Measurements from ENCODE around the gene TMEM11. TPM values are rescaled to one million over a fixed set of nuclear protein-coding genes. Genes with fewer than 3 reads are reported as not detected.

The TMEM11 gene
- total RNA-seq, 1 donor from 2014 or later: 24.7 TPM

- TF ChIP-seq, protein P1, sequence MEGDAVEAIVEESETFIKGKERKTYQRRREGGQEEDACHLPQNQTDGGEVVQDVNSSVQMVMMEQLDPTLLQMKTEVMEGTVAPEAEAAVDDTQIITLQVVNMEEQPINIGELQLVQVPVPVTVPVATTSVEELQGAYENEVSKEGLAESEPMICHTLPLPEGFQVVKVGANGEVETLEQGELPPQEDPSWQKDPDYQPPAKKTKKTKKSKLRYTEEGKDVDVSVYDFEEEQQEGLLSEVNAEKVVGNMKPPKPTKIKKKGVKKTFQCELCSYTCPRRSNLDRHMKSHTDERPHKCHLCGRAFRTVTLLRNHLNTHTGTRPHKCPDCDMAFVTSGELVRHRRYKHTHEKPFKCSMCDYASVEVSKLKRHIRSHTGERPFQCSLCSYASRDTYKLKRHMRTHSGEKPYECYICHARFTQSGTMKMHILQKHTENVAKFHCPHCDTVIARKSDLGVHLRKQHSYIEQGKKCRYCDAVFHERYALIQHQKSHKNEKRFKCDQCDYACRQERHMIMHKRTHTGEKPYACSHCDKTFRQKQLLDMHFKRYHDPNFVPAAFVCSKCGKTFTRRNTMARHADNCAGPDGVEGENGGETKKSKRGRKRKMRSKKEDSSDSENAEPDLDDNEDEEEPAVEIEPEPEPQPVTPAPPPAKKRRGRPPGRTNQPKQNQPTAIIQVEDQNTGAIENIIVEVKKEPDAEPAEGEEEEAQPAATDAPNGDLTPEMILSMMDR (IDR thresholded peaks at IDR 0.05): no peak
- Mint-ChIP-seq H3K36me3 (ENCODE audit: low read depth) (peaks cover 13% of the 10 kb centered on the region), H3K4me3 (ENCODE audit: unreplicated experiment) (no peak overlapping the region), H3K27me3 (ENCODE audit: low read depth) (no peaks in the 10 kb centered on the region), H3K27ac (ENCODE audit: unreplicated experiment) (no peak overlapping the region), H3K9me3 (ENCODE audit: low read depth) (no peaks in the 10 kb centered on the region), H3K4me1 (ENCODE audit: low read depth) (peaks cover 21% of the 10 kb centered on the region)
- no peak for DNase-seq (ENCODE audit: low spot score)
Observed at GRCh38 chr17:21177854-21178600, 35.9 kb downstream of the TMEM11 start.

GRCh38 chr17:21177401-21177800 is 36.6 kb downstream of the TMEM11 start:
- no peak for DNase-seq (ENCODE audit: low spot score)
- TF ChIP-seq, protein P1 (IDR thresholded peaks at IDR 0.05): no peak
- no peak overlapping the region for H3K27ac Mint-ChIP-seq (ENCODE audit: unreplicated experiment)
- no peaks in the 10 kb centered on the region for H3K9me3 Mint-ChIP-seq (ENCODE audit: low read depth)
- no peak overlapping the region for H3K4me3 Mint-ChIP-seq (ENCODE audit: unreplicated experiment)
- H3K36me3 Mint-ChIP-seq (ENCODE audit: low read depth): peaks cover 10% of the 10 kb centered on the region
- H3K27me3 Mint-ChIP-seq (ENCODE audit: low read depth): no peaks in the 10 kb centered on the region
- H3K4me1 Mint-ChIP-seq (ENCODE audit: low read depth): peaks cover 21% of the 10 kb centered on the region

DNA sequence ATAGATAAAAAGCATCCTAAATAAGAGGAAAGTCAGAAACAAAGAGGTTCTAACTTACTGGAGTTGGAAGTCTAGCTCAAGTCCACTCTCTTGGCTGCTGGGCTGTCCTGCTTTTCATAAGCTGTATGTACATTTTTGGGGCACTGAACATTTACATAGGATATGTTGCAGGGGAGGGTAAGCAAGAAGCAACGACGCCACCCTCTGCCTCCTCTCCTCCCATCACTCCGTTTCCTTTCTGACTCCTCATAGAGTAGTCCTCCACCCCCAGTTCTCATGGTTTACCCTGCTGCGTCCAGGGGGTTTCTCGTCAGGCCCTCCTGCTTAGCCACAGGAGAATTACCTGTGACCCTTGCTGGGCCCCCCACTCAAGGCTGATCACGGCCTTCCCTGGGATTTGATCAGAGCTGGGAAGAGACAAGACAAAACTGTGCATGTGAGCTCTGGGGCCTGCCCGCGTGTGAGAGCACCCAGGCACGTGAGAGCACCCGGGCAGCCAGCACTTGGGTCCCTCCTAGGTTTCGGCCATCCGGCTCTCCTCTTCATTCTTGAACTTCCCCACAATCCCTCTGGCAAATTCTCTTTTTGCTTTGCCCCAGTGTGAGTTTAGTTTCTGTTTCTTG is 37.1 kb downstream of the TMEM11 start:
- DNase-seq (ENCODE audit: low spot score): no peak
- H3K4me1 Mint-ChIP-seq (ENCODE audit: low read depth): peaks cover 21% of the 10 kb centered on the region
- no peak overlapping the region for H3K27ac Mint-ChIP-seq (ENCODE audit: unreplicated experiment)
- no peaks in the 10 kb centered on the region for H3K9me3 Mint-ChIP-seq (ENCODE audit: low read depth)
- no peak overlapping the region for H3K4me3 Mint-ChIP-seq (ENCODE audit: unreplicated experiment)
- H3K27me3 Mint-ChIP-seq (ENCODE audit: low read depth): no peaks in the 10 kb centered on the region
- H3K36me3 Mint-ChIP-seq (ENCODE audit: low read depth): peaks cover 10% of the 10 kb centered on the region
- TF ChIP-seq, protein P1 (IDR thresholded peaks at IDR 0.05): no peak

GRCh38 chr17:21174713-21175112 is 39.2 kb downstream of the TMEM11 start:
- Mint-ChIP-seq H3K27me3 (ENCODE audit: low read depth) (no peaks in the 10 kb centered on the region), H3K9me3 (ENCODE audit: low read depth) (no peaks in the 10 kb centered on the region), H3K36me3 (ENCODE audit: low read depth) (peaks cover 9% of the 10 kb centered on the region), H3K4me3 (ENCODE audit: unreplicated experiment) (no peak overlapping the region), H3K27ac (ENCODE audit: unreplicated experiment) (peak overlapping the region; percentile 83), H3K4me1 (ENCODE audit: low read depth) (peaks cover 28% of the 10 kb centered on the region)
- no peak for DNase-seq (ENCODE audit: low spot score)
- TF ChIP-seq, protein P1 (IDR thresholded peaks at IDR 0.05): no peak

GRCh38 chr17:21174186-21174585 is 39.8 kb downstream of the TMEM11 start:
- H3K36me3 Mint-ChIP-seq (ENCODE audit: low read depth): peaks cover 6% of the 10 kb centered on the region
- H3K4me3 Mint-ChIP-seq (ENCODE audit: unreplicated experiment): no peak overlapping the region
- H3K4me1 Mint-ChIP-seq (ENCODE audit: low read depth): peaks cover 28% of the 10 kb centered on the region
- H3K9me3 Mint-ChIP-seq (ENCODE audit: low read depth): no peaks in the 10 kb centered on the region
- no peaks in the 10 kb centered on the region for H3K27me3 Mint-ChIP-seq (ENCODE audit: low read depth)
- peak overlapping the region; percentile 83 for H3K27ac Mint-ChIP-seq (ENCODE audit: unreplicated experiment)
- TF ChIP-seq, protein P1 (IDR thresholded peaks at IDR 0.05): no peak
- no peak for DNase-seq (ENCODE audit: low spot score)

Data from chondrocyte (in vitro differentiated cells).